Panc1 (cell line): Measurements from ENCODE around the gene TMEM202. TPM values are rescaled to one million over a fixed set of nuclear protein-coding genes. Genes with fewer than 3 reads are reported as not detected.
"Not testable (repeated sequence)": the region's sequence is repeated elsewhere in the genome, so short reads cannot be mapped to it uniquely, and the experiment has no call there.

Experiments
- ATAC-seq: fragments of 200-7000 bp; cut with Tn5 transposase; 2 replicates; pipeline ENCODE4 v1.9.1; 2020; ENCODE audit warnings: mild to moderate bottlenecking, moderate library complexity
- BruUV-seq: library from RNA; stranded (reverse); fragments of 400-500 nt; replicated peaks from 2 replicates; lab custom pipeline; 2021; lab: Mats Ljungman, UMichigan
- CTCF ChIA-PET: fragments of 300-600 bp; sonication (Branson Sonifier 250); formaldehyde crosslinking; loops from one replicate; lab custom pipeline; 2022; ENCODE audit warnings: antibody characterized with exemption; lab: Charles Lee
- POLR2A ChIA-PET: fragments of 300-600 bp; sonication (Branson Sonifier 250); formaldehyde crosslinking; loops from one replicate; lab custom pipeline; 2022; ENCODE audit warnings: antibody characterized with exemption; lab: Charles Lee
- DNase-seq: peaks from one replicate; pipeline ENCODE4 v3.0.0-alpha.2; 2010; ENCODE audit warnings: low read depth, low spot score
- H3K27ac ChIP-seq: 2 replicates; pipeline ENCODE4 v1.5.1; 2011; ENCODE audit warnings: mild to moderate bottlenecking, low read length, inconsistent platforms
- H3K27me3 ChIP-seq: fragments of 200-500 bp; sonication (Bioruptor generic); 2 replicates; pipeline ENCODE4 v1.6.0; 2014; ENCODE audit warnings: low read length, inconsistent platforms; ENCODE audit not compliant: control insufficient read depth, insufficient read depth
- H3K36me3 ChIP-seq: fragments of 200-500 bp; sonication (Bioruptor generic); 2 replicates; pipeline ENCODE4 v1.5.1; 2014; ENCODE audit warnings: inconsistent platforms, mild to moderate bottlenecking, low read length, moderate library complexity; ENCODE audit not compliant: control insufficient read depth, insufficient read depth
- H3K4me1 ChIP-seq: 2 replicates; pipeline ENCODE4 v1.5.1; 2011; ENCODE audit warnings: inconsistent platforms, mild to moderate bottlenecking, low read length, moderate library complexity; ENCODE audit not compliant: control insufficient read depth, insufficient read depth
- H3K4me3 ChIP-seq, 2 experiments: 2 replicates each; pipeline ENCODE4 v1.5.1; 2011 to 2012; ENCODE audit warnings: low read depth in 2 of 2, low read length in 2 of 2, mild to moderate bottlenecking in 2 of 2, inconsistent platforms in 1 of 2, moderate library complexity in 1 of 2
- H3K9me3 ChIP-seq: fragments of 200-500 bp; sonication (Bioruptor generic); 2 replicates; pipeline ENCODE4 v1.5.1; 2014; ENCODE audit warnings: low read depth, mild to moderate bottlenecking, inconsistent platforms, low read length, moderate library complexity; ENCODE audit not compliant: control insufficient read depth, insufficient read depth
- POLR2AphosphoS5 ChIP-seq: IDR thresholded peaks from 2 replicates; pipeline ENCODE4 v1.6.1; 2012; ENCODE audit warnings: mild to moderate bottlenecking, low read depth, low read length, moderate library complexity
- SIN3A ChIP-seq: IDR thresholded peaks from 2 replicates; pipeline ENCODE4 v1.6.1; 2012; ENCODE audit warnings: low read depth, mild to moderate bottlenecking, low read length, moderate library complexity, borderline replicate concordance; ENCODE audit not compliant: insufficient read depth
- TCF7L2 ChIP-seq: IDR thresholded peaks from 2 replicates; pipeline ENCODE4 v1.6.1; 2011; ENCODE audit warnings: mild to moderate bottlenecking, low read depth, low read length, inconsistent platforms
- in situ Hi-C: cut with HindIII; loops from 2 replicates; pipeline ENCODE4 v1.10.0; 2016; ENCODE audit warnings: low sequenced_read_pairs, low pct_unique_long_range_greater_than_20kb
- intact Hi-C: fragments of 100-400 bp; cut with micrococcal nuclease; formaldehyde crosslinking; loops from one replicate; pipeline ENCODE4 v1.10.0; 2022; ENCODE audit not compliant: unreplicated experiment
- total RNA-seq: library from RNA; stranded (reverse); gene quantifications from one replicate; pipeline ENCODE4 v1.2.1, GENCODE V29; 2021; ENCODE audit not compliant: unreplicated experiment
- TF ChIP-seq, protein P1 (sequence below), 2 experiments: IDR thresholded peaks; 2 replicates each; pipeline ENCODE4 v1.6.1; 2011 to 2012; ENCODE audit warnings: low read depth in 2 of 2, control low read depth in 1 of 2, low read length in 1 of 2, mild to moderate bottlenecking in 1 of 2, moderate library complexity in 1 of 2; ENCODE audit not compliant: insufficient read depth in 1 of 2
- TF ChIP-seq, protein P2 (sequence below): fragments of 450-650 bp; IDR thresholded peaks from 2 replicates; pipeline ENCODE4 v1.5.1; 2017; ENCODE audit warnings: mild to moderate bottlenecking

TMEM202 gene
- total RNA-seq, 1 experiment from 2014 or later, result not detected

DNA sequence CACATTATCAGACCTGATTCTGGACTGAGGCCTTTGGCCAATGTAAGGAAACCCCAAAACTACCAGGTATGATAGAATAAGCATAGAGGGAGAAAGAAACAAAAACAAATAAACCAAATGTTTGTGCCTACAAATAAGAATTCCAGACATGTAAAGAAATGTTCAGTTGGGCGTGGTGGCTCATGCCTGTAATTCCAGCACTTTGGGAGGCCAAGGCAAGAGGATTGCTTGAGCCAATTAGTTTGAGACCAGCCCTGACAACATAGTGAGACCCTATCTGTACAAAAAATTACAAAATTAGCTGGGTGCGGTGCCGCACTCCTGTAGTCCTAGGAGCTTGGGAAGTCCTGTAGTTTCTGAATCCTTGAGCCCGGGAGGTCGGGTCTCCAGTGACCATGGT is 13.0 kb downstream of the TMEM202 start:
- Histone ChIP-seq H3K4me3 (no peak overlapping the region), H3K27ac (no peak overlapping the region), H3K4me1 (no peaks in the 10 kb centered on the region), H3K36me3 (no peaks in the 10 kb centered on the region), H3K27me3 (peaks cover 12% of the 10 kb centered on the region), H3K9me3 (no peaks in the 10 kb centered on the region)
- no TSS peak for BruUV-seq
- POLR2A ChIA-PET, result no interaction called here
- in situ Hi-C loops, result no loop called here
- ATAC-seq (no peak), DNase-seq (no peak)
- intact Hi-C loops, result no loop called here
- TF ChIP-seq, protein P1, sequence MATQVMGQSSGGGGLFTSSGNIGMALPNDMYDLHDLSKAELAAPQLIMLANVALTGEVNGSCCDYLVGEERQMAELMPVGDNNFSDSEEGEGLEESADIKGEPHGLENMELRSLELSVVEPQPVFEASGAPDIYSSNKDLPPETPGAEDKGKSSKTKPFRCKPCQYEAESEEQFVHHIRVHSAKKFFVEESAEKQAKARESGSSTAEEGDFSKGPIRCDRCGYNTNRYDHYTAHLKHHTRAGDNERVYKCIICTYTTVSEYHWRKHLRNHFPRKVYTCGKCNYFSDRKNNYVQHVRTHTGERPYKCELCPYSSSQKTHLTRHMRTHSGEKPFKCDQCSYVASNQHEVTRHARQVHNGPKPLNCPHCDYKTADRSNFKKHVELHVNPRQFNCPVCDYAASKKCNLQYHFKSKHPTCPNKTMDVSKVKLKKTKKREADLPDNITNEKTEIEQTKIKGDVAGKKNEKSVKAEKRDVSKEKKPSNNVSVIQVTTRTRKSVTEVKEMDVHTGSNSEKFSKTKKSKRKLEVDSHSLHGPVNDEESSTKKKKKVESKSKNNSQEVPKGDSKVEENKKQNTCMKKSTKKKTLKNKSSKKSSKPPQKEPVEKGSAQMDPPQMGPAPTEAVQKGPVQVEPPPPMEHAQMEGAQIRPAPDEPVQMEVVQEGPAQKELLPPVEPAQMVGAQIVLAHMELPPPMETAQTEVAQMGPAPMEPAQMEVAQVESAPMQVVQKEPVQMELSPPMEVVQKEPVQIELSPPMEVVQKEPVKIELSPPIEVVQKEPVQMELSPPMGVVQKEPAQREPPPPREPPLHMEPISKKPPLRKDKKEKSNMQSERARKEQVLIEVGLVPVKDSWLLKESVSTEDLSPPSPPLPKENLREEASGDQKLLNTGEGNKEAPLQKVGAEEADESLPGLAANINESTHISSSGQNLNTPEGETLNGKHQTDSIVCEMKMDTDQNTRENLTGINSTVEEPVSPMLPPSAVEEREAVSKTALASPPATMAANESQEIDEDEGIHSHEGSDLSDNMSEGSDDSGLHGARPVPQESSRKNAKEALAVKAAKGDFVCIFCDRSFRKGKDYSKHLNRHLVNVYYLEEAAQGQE (IDR thresholded peaks at IDR 0.05; ENCODE audit: insufficient read depth in 1 of 2, low read depth in 2 of 2, low read length in 1 of 2), result no peak
- TF ChIP-seq TCF7L2 (no peak), SIN3A (no peak), POLR2AphosphoS5 (no peak)
- TF ChIP-seq, protein P2, sequence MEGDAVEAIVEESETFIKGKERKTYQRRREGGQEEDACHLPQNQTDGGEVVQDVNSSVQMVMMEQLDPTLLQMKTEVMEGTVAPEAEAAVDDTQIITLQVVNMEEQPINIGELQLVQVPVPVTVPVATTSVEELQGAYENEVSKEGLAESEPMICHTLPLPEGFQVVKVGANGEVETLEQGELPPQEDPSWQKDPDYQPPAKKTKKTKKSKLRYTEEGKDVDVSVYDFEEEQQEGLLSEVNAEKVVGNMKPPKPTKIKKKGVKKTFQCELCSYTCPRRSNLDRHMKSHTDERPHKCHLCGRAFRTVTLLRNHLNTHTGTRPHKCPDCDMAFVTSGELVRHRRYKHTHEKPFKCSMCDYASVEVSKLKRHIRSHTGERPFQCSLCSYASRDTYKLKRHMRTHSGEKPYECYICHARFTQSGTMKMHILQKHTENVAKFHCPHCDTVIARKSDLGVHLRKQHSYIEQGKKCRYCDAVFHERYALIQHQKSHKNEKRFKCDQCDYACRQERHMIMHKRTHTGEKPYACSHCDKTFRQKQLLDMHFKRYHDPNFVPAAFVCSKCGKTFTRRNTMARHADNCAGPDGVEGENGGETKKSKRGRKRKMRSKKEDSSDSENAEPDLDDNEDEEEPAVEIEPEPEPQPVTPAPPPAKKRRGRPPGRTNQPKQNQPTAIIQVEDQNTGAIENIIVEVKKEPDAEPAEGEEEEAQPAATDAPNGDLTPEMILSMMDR, result no peak
- CTCF ChIA-PET, result interaction anchor here (0.6 kb wide), 1 partner anchor 48 kb away, joined by 4 read pairs; no protein-coding TSS in a partner anchor

DNA sequence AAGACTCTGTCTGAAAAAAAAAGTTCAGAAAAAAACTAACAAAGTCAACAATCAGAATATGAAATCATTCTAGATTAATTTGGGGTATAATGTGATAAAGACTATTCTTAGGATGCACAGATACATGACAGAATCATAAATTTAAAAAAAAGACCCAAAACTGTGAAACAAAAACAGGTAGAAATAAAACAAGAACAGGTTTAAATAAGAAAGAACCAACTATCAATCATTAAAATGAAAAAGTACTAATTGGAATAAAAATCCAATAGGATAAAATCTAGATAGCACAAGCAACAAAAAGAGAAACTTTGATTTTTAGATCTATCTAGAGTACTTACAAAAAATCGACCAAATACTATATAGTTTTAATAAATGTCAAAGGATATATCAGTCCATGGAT is 13.4 kb downstream of the TMEM202 start:
- no TSS peak for BruUV-seq
- Histone ChIP-seq H3K4me3 (no peak overlapping the region), H3K4me1 (no peaks in the 10 kb centered on the region), H3K27ac (no peak overlapping the region), H3K9me3 (no peaks in the 10 kb centered on the region), H3K36me3 (no peaks in the 10 kb centered on the region), H3K27me3 (peaks cover 10% of the 10 kb centered on the region)
- no peak for DNase-seq
- CTCF ChIA-PET, result no interaction called here
- intact Hi-C loops, result no loop called here
- POLR2A ChIA-PET, result no interaction called here
- TF ChIP-seq, protein P2, result no peak
- TF ChIP-seq SIN3A, result no peak
- TF ChIP-seq, protein P1 (IDR thresholded peaks at IDR 0.05; ENCODE audit: insufficient read depth in 1 of 2, low read depth in 2 of 2, low read length in 1 of 2), result no peak
- no peak for TF ChIP-seq POLR2AphosphoS5
- no peak for TF ChIP-seq TCF7L2
- no peak for ATAC-seq
- in situ Hi-C loops, result no loop called here

DNA sequence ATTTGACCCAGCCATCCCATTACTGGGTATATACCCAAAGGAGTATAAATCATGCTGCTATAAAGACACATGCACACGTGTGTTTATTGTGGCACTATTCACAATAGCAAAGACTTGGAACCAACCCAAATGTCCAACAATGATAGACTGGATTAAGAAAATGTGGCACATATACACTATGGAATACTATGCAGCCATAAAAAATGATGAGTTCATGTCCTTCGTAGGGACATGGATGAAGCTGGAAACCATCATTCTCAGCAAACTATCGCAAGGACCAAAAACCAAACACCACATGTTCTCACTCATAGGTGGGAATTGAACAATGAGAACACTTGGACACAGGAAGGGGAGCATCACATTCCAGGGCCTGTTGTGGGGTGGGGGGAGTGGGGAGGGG is 15.2 kb downstream of the TMEM202 start:
- H3K9me3 ChIP-seq, H3K27me3 ChIP-seq, H3K27ac ChIP-seq, BruUV-seq, CTCF ChIA-PET, POLR2A ChIA-PET, H3K4me3 ChIP-seq, intact Hi-C loops, H3K4me1 ChIP-seq, H3K36me3 ChIP-seq, ATAC-seq, DNase-seq, in situ Hi-C loops: not testable (repeated sequence)
